Loucy (cell line): ENCODE measurements around the gene ZNF718.

Source experiments
- H2AFZ ChIP-seq: fragments of 200-600 bp; sonication (generic); 2 replicates; pipeline ENCODE4 v1.6.0; 2016; ENCODE audit warnings: antibody characterized with exemption, mild to moderate bottlenecking, low read length, moderate library complexity
- H3F3A ChIP-seq: fragments of 200-600 bp; 2 replicates; pipeline ENCODE4 v1.6.0; 2016; ENCODE audit warnings: antibody characterized with exemption, low read depth, mild to moderate bottlenecking
- H3K27me3 ChIP-seq: fragments of 200-600 bp; sonication (generic); 2 replicates; pipeline ENCODE4 v1.6.1; 2014; ENCODE audit warnings: low read length, mild to moderate bottlenecking; ENCODE audit not compliant: insufficient read depth, poor library complexity, severe bottlenecking
- H3K36me3 ChIP-seq: fragments of 200-600 bp; sonication (generic); 2 replicates; pipeline ENCODE4 v1.6.1; 2016; ENCODE audit warnings: low read length; ENCODE audit not compliant: insufficient read depth
- H3K4me1 ChIP-seq: fragments of 200-600 bp; sonication (generic); 2 replicates; pipeline ENCODE4 v1.5.1; 2014; ENCODE audit warnings: low read length, mild to moderate bottlenecking; ENCODE audit not compliant: insufficient read depth, poor library complexity, severe bottlenecking
- H3K4me2 ChIP-seq: fragments of 200-600 bp; sonication (generic); 2 replicates; pipeline ENCODE4 v1.6.0; 2014; ENCODE audit warnings: antibody characterized with exemption, low read length, low read depth, mild to moderate bottlenecking; ENCODE audit not compliant: poor library complexity, severe bottlenecking
- H3K4me3 ChIP-seq: fragments of 200-600 bp; sonication (generic); 2 replicates; pipeline ENCODE4 v1.5.1; 2014; ENCODE audit warnings: low read length, mild to moderate bottlenecking, mixed read lengths; ENCODE audit not compliant: poor library complexity, severe bottlenecking
- H3K79me2 ChIP-seq: fragments of 200-600 bp; sonication (generic); 2 replicates; pipeline ENCODE4 v1.6.1; 2014; ENCODE audit warnings: low read length; ENCODE audit not compliant: insufficient read depth
- H3K9ac ChIP-seq: fragments of 200-600 bp; sonication (generic); 2 replicates; pipeline ENCODE4 v1.6.0; 2014; ENCODE audit warnings: mild to moderate bottlenecking, low read depth, low read length, moderate library complexity; ENCODE audit not compliant: poor library complexity, severe bottlenecking
- H3K9me2 ChIP-seq: fragments of 200-600 bp; sonication (generic); replicated peaks from 2 replicates; pipeline ENCODE4 v1.6.1; 2016; ENCODE audit warnings: low read depth, low read length, mixed read lengths
- H3K9me3 ChIP-seq: fragments of 200-600 bp; sonication (generic); 2 replicates; pipeline ENCODE4 v1.6.1; 2014; ENCODE audit warnings: mild to moderate bottlenecking, antibody characterized with exemption, low read length, low read depth; ENCODE audit not compliant: insufficient read depth
- H4K20me1 ChIP-seq: fragments of 200-600 bp; sonication (generic); 2 replicates; pipeline ENCODE4 v1.6.0; 2014; ENCODE audit warnings: antibody characterized with exemption, low read length, mild to moderate bottlenecking; ENCODE audit not compliant: insufficient read depth, poor library complexity, severe bottlenecking
- CTCF ChIP-seq: fragments of 200-600 bp; sonication (generic); conservative IDR thresholded peaks from 2 replicates; pipeline ENCODE4 v1.5.1; 2014; ENCODE audit warnings: mild to moderate bottlenecking, antibody characterized with exemption, low read length
- EZH2phosphoT487 ChIP-seq: fragments of 200-600 bp; IDR thresholded peaks from 2 replicates; pipeline ENCODE4 v1.6.1; 2018; ENCODE audit warnings: antibody characterized with exemption, mild to moderate bottlenecking, moderate library complexity, borderline replicate concordance

ZNF718 gene

GRCh38 chr4:114149-114548 lies 10.2 kb upstream of the ZNF718 start:
- H3K4me2 ChIP-seq = peak overlapping the region; percentile 28
- TF ChIP-seq EZH2phosphoT487 (no peak), CTCF (no peak)
- peaks cover 6% of the 10 kb centered on the region; the same call in 1 of the 2 replicates for H3K9me3 ChIP-seq
- no peaks in the 10 kb centered on the region for H3K36me3 ChIP-seq
- no peaks in the 10 kb centered on the region for H3F3A ChIP-seq
- no peak overlapping the region for H2AFZ ChIP-seq
- peaks cover 56% of the 10 kb centered on the region for H3K4me1 ChIP-seq
- H3K79me2 ChIP-seq = no peaks in the 10 kb centered on the region
- H3K9me2 ChIP-seq = no peaks in the 10 kb centered on the region
- H3K9ac ChIP-seq = no peak overlapping the region
- H3K27me3 ChIP-seq = no peaks in the 10 kb centered on the region
- H4K20me1 ChIP-seq = no peaks in the 10 kb centered on the region
- no peak overlapping the region for H3K4me3 ChIP-seq

- H3K4me1 ChIP-seq = peaks cover 73% of the 10 kb centered on the region
- H3K4me2 ChIP-seq = no peak overlapping the region
- peaks cover 8% of the 10 kb centered on the region; the same call in 1 of the 2 replicates for H3F3A ChIP-seq
- no peak overlapping the region for H3K4me3 ChIP-seq
- no peaks in the 10 kb centered on the region for H4K20me1 ChIP-seq
- TF ChIP-seq EZH2phosphoT487 (no peak), CTCF (no peak)
- no peaks in the 10 kb centered on the region for H3K27me3 ChIP-seq
- peaks cover 6% of the 10 kb centered on the region; the same call in 1 of the 2 replicates for H3K9me3 ChIP-seq
- no peaks in the 10 kb centered on the region for H3K79me2 ChIP-seq
- no peaks in the 10 kb centered on the region for H3K36me3 ChIP-seq
- H3K9me2 ChIP-seq = no peaks in the 10 kb centered on the region
- H2AFZ ChIP-seq = no peak overlapping the region
- H3K9ac ChIP-seq = no peak overlapping the region
Measured at GRCh38 chr4:116499-116898, 7.8 kb upstream of the ZNF718 start.

DNA sequence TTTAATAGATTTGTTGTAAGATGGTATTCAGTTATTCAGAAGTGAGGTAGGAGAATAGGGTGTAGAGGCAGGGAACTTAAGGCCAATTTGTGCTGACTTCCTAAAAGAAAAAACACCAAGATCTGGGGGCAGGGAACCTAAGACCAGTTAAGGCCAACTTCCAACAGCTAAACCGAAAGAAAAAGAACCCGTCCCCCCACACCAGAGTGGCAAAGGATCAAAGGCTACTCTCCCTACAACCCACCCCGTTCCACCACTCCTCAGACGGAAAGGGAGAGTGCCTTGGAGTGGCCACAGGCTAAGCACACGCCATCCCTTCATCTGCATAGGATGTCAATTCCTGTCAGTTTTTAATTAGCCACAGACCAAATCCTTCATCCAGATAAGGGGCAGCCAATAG lies 3.7 kb upstream of the ZNF718 start:
- peak overlapping the region; percentile 85 for H3K4me2 ChIP-seq
- peaks cover 11% of the 10 kb centered on the region; the same call in 1 of the 2 replicates for H3F3A ChIP-seq
- no peak overlapping the region for H2AFZ ChIP-seq
- H3K9ac ChIP-seq = peak overlapping the region; percentile 74
- no peaks in the 10 kb centered on the region for H3K27me3 ChIP-seq
- peaks cover 16% of the 10 kb centered on the region for H3K79me2 ChIP-seq
- peak overlapping the region; percentile 68 for H3K4me3 ChIP-seq
- H3K4me1 ChIP-seq = peaks cover 57% of the 10 kb centered on the region
- H3K36me3 ChIP-seq = no peaks in the 10 kb centered on the region
- TF ChIP-seq EZH2phosphoT487 = no peak
- TF ChIP-seq CTCF = no peak
- H3K9me3 ChIP-seq = peaks cover 11% of the 10 kb centered on the region; the same call in 1 of the 2 replicates
- no peaks in the 10 kb centered on the region for H3K9me2 ChIP-seq
- H4K20me1 ChIP-seq = no peaks in the 10 kb centered on the region
